SK-N-SH treated with all-trans-retinoic acid at 6 μM for 48 hours (cell line): ENCODE data around the gene IQCK.

Source experiments
- ATAC-seq: fragments of 200-7000 bp; cut with Tn5 transposase; 3 replicates; pipeline ENCODE4 v1.9.1; 2020; ENCODE audit warnings: mild to moderate bottlenecking, moderate library complexity
- ARNTL ChIP-seq: fragments of 450-650 bp; formaldehyde crosslinking; IDR thresholded peaks from 2 replicates; pipeline ENCODE4 v1.5.0; 2020; ENCODE audit warnings: low read depth, mild to moderate bottlenecking, moderate library complexity, borderline replicate concordance
- BACH2 ChIP-seq: fragments of 250-450 bp; sonication (Bioruptor Pico); IDR thresholded peaks from 2 replicates; pipeline ENCODE4 v1.9.0; 2021; ENCODE audit warnings: mild to moderate bottlenecking, borderline replicate concordance
- CSDC2 ChIP-seq: fragments of 250-450 bp; sonication (Bioruptor Pico); IDR thresholded peaks from 2 replicates; pipeline ENCODE4 v1.5.0; 2020; ENCODE audit warnings: mild to moderate bottlenecking, moderate library complexity
- CSRNP3 ChIP-seq: fragments of 250-450 bp; sonication (Bioruptor Pico); IDR thresholded peaks from 2 replicates; pipeline ENCODE4 v1.5.1; 2021; ENCODE audit warnings: mild to moderate bottlenecking, moderate library complexity
- GLIS3 ChIP-seq: fragments of 250-450 bp; sonication (Bioruptor Pico); IDR thresholded peaks from 2 replicates; pipeline ENCODE4 v1.5.0; 2020; ENCODE audit warnings: mild to moderate bottlenecking, moderate library complexity
- ISL1 ChIP-seq: fragments of 250-450 bp; sonication (Bioruptor Pico); IDR thresholded peaks from 2 replicates; pipeline ENCODE4 v2.1.2; 2022; ENCODE audit warnings: mild to moderate bottlenecking, moderate library complexity
- OSR1 ChIP-seq: fragments of 250-450 bp; sonication (Bioruptor Pico); IDR thresholded peaks from 2 replicates; pipeline ENCODE4 v1.8.0; 2022; ENCODE audit warnings: moderate library complexity, mild to moderate bottlenecking, inconsistent platforms
- POU6F1 ChIP-seq: fragments of 250-450 bp; sonication (Bioruptor Pico); IDR thresholded peaks from 2 replicates; pipeline ENCODE4 v1.8.0; 2021; ENCODE audit warnings: low read depth, mild to moderate bottlenecking, moderate library complexity, borderline replicate concordance
- RARB ChIP-seq: fragments of 250-450 bp; sonication (Bioruptor Pico); IDR thresholded peaks from 2 replicates; pipeline ENCODE4 v1.8.0; 2021; ENCODE audit warnings: mild to moderate bottlenecking, moderate library complexity
- TCF4 ChIP-seq: fragments of 250-450 bp; sonication (Bioruptor Pico); IDR thresholded peaks from 2 replicates; pipeline ENCODE4 v1.8.0; 2021; ENCODE audit warnings: mild to moderate bottlenecking, moderate library complexity, borderline replicate concordance
- TOX ChIP-seq: fragments of 250-450 bp; sonication (Bioruptor Pico); IDR thresholded peaks from 2 replicates; pipeline ENCODE4 v1.8.0; 2021; ENCODE audit warnings: mild to moderate bottlenecking, moderate library complexity, borderline replicate concordance
- TSHZ2 ChIP-seq: fragments of 250-450 bp; sonication (Bioruptor Pico); IDR thresholded peaks from 2 replicates; pipeline ENCODE4 v1.5.0; 2020; ENCODE audit warnings: mild to moderate bottlenecking, moderate library complexity
- ZC3H10 ChIP-seq: fragments of 250-450 bp; sonication (Bioruptor Pico); IDR thresholded peaks from 2 replicates; pipeline ENCODE4 v1.5.1; 2021; ENCODE audit warnings: mild to moderate bottlenecking, moderate library complexity
- ZFP3 ChIP-seq: fragments of 250-450 bp; sonication (Bioruptor Pico); IDR thresholded peaks from 2 replicates; pipeline ENCODE4 v1.5.0; 2020; ENCODE audit warnings: mild to moderate bottlenecking, moderate library complexity
- ZFP30 ChIP-seq: fragments of 450-650 bp; formaldehyde crosslinking; IDR thresholded peaks from 2 replicates; pipeline ENCODE4 v1.5.0; 2022; ENCODE audit warnings: mild to moderate bottlenecking, moderate library complexity
- ZNF565 ChIP-seq: fragments of 450-650 bp; formaldehyde crosslinking; conservative IDR thresholded peaks from 2 replicates; pipeline ENCODE4 v1.5.0; 2020; ENCODE audit warnings: low read depth, mild to moderate bottlenecking, moderate library complexity

Gene IQCK

GRCh38 chr16:19842426-19843157 is 124.5 kb downstream of the IQCK start:
- TF ChIP-seq ARNTL (CRISPR knock-in tag) (no peak), OSR1 (CRISPR knock-in tag) (no peak), CSDC2 (CRISPR knock-in tag) (no peak)
- ATAC-seq: no peak

GRCh38 chr16:19843371-19843770 is 125.3 kb downstream of the IQCK start:
- no peak for ATAC-seq
- no peak for TF ChIP-seq BACH2
- no peak for TF ChIP-seq RARB (CRISPR knock-in tag)
- TF ChIP-seq POU6F1 (CRISPR knock-in tag): no peak
- no peak for TF ChIP-seq CSDC2 (CRISPR knock-in tag)
- no peak for TF ChIP-seq ZNF565 (CRISPR knock-in tag)
- no peak for TF ChIP-seq GLIS3 (CRISPR knock-in tag)
- TF ChIP-seq TCF4 (CRISPR knock-in tag): no peak
- no peak for TF ChIP-seq ZFP3 (CRISPR knock-in tag)
- TF ChIP-seq ISL1 (CRISPR knock-in tag): no peak
- no peak for TF ChIP-seq TOX (CRISPR knock-in tag)
- no peak for TF ChIP-seq ARNTL (CRISPR knock-in tag)
- no peak for TF ChIP-seq CSRNP3 (CRISPR knock-in tag)
- no peak for TF ChIP-seq ZC3H10 (CRISPR knock-in tag)
- TF ChIP-seq TSHZ2 (CRISPR knock-in tag): no peak
- TF ChIP-seq ZFP30: no peak

GRCh38 chr16:19844945-19845641 is 127.0 kb downstream of the IQCK start:
- TF ChIP-seq ISL1 (CRISPR knock-in tag) (peak; percentile 50), TCF4 (CRISPR knock-in tag) (no peak), CSRNP3 (CRISPR knock-in tag) (no peak), TSHZ2 (CRISPR knock-in tag) (no peak), OSR1 (CRISPR knock-in tag) (no peak), ZFP3 (CRISPR knock-in tag) (no peak)
- peak; percentile 81 for ATAC-seq
